ENCODE measurements around the gene MRPL33.

The MRPL33 gene

GRCh38 chr2:27771548-27772335 lies at the start of gene MRPL33:
MRPL33 (plus strand) TSS chr2:27771719; CDS start chr2:27771778, 59 bp downstream.
- peak; percentile 95 for DNase-seq

GRCh38 chr2:27721884-27722485 lies 49.5 kb upstream of the MRPL33 start:
- no peak for DNase-seq

GRCh38 chr2:27723372-27724144 lies 48.0 kb upstream of the MRPL33 start:
- DNase-seq = peak; percentile 84

GRCh38 chr2:27724191-27724590 lies 47.3 kb upstream of the MRPL33 start:
- DNase-seq = no peak

- DNase-seq = no peak
These were observed 46.4 kb upstream of the MRPL33 start for GRCh38 chr2:27724905-27725701.

- DNase-seq = no peak
These were observed 44.3 kb upstream of the MRPL33 start for GRCh38 chr2:27727257-27727656.

- DNase-seq = no peak
These were observed 43.2 kb upstream of the MRPL33 start for GRCh38 chr2:27728081-27728858.

GRCh38 chr2:27729198-27729597 lies 42.3 kb upstream of the MRPL33 start:
- no peak for DNase-seq

- DNase-seq = no peak
These were observed 41.9 kb upstream of the MRPL33 start for GRCh38 chr2:27729614-27730013.

GRCh38 chr2:27730261-27730662 lies 41.3 kb upstream of the MRPL33 start:
- DNase-seq = no peak

GRCh38 chr2:27730980-27731691 lies 40.4 kb upstream of the MRPL33 start:
- no peak for DNase-seq

- DNase-seq = no peak
These were observed 37.2 kb upstream of the MRPL33 start for GRCh38 chr2:27734305-27734704.

- peak; percentile 86 for DNase-seq
These were observed 36.1 kb upstream of the MRPL33 start for GRCh38 chr2:27735263-27735904.

GRCh38 chr2:27736031-27736889 lies 35.3 kb upstream of the MRPL33 start:
- no peak for DNase-seq

- DNase-seq = no peak
These were observed 34.7 kb upstream of the MRPL33 start for GRCh38 chr2:27736890-27737204.

- no peak for DNase-seq
These were observed 33.7 kb upstream of the MRPL33 start for GRCh38 chr2:27737676-27738348.

GRCh38 chr2:27738349-27739057 lies 33.0 kb upstream of the MRPL33 start:
- no peak for DNase-seq

- DNase-seq = no peak
These were observed 32.5 kb upstream of the MRPL33 start for GRCh38 chr2:27739058-27739373.

GRCh38 chr2:27741673-27742072 lies 29.8 kb upstream of the MRPL33 start:
- no peak for DNase-seq

Measured in NCI-H146 (cell line).